ENCODE data around the gene FOXB2. TPM values are rescaled to one million over a fixed set of nuclear protein-coding genes. Genes with fewer than 3 reads are reported as not detected.

Gene FOXB2
- total RNA-seq, 1 donor from 2014 or later = not detected

- no peaks in the 10 kb centered on the region for H3K9me3 ChIP-seq
- H3K27me3 ChIP-seq = peaks cover 41% of the 10 kb centered on the region
- DNase-seq (ENCODE audit: extremely low spot score in 2 of 2) = no peak
- TF ChIP-seq POLR2AphosphoS5 (IDR thresholded peaks at IDR 0.05; ENCODE audit: insufficient read depth in 1 of 2, low read depth in 1 of 2) (no peak), POLR2A (IDR thresholded peaks at IDR 0.05) (no peak)
- TF ChIP-seq, protein P1, sequence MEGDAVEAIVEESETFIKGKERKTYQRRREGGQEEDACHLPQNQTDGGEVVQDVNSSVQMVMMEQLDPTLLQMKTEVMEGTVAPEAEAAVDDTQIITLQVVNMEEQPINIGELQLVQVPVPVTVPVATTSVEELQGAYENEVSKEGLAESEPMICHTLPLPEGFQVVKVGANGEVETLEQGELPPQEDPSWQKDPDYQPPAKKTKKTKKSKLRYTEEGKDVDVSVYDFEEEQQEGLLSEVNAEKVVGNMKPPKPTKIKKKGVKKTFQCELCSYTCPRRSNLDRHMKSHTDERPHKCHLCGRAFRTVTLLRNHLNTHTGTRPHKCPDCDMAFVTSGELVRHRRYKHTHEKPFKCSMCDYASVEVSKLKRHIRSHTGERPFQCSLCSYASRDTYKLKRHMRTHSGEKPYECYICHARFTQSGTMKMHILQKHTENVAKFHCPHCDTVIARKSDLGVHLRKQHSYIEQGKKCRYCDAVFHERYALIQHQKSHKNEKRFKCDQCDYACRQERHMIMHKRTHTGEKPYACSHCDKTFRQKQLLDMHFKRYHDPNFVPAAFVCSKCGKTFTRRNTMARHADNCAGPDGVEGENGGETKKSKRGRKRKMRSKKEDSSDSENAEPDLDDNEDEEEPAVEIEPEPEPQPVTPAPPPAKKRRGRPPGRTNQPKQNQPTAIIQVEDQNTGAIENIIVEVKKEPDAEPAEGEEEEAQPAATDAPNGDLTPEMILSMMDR (IDR thresholded peaks at IDR 0.05) = no peak
- H3K27ac ChIP-seq = no peak overlapping the region
- no peaks in the 10 kb centered on the region for H3K36me3 ChIP-seq
- intact Hi-C loops (cut with DNase I) = no loop called here
- H3K4me1 ChIP-seq = peaks cover 39% of the 10 kb centered on the region
- H3K4me3 ChIP-seq = peak overlapping the region in 1 of 2 donors; percentile 21
Observed at GRCh38 chr9:77018969-77019235, 553 bp upstream of the FOXB2 start.

- H3K27me3 ChIP-seq = peaks cover 39% of the 10 kb centered on the region
- no peak for DNase-seq (ENCODE audit: extremely low spot score in 2 of 2)
- H3K9me3 ChIP-seq = no peaks in the 10 kb centered on the region
- intact Hi-C loops (cut with DNase I) = no loop called here
- H3K4me3 ChIP-seq = peak overlapping the region in 1 of 2 donors; percentile 25
- H3K4me1 ChIP-seq = peaks cover 39% of the 10 kb centered on the region
- H3K27ac ChIP-seq = no peak overlapping the region
- no peaks in the 10 kb centered on the region for H3K36me3 ChIP-seq
- no peak for TF ChIP-seq POLR2AphosphoS5 (IDR thresholded peaks at IDR 0.05; ENCODE audit: insufficient read depth in 1 of 2, low read depth in 1 of 2)
- TF ChIP-seq POLR2A (IDR thresholded peaks at IDR 0.05) = no peak
Observed at GRCh38 chr9:77019926-77020412, 514 bp downstream of the FOXB2 start.

DNA sequence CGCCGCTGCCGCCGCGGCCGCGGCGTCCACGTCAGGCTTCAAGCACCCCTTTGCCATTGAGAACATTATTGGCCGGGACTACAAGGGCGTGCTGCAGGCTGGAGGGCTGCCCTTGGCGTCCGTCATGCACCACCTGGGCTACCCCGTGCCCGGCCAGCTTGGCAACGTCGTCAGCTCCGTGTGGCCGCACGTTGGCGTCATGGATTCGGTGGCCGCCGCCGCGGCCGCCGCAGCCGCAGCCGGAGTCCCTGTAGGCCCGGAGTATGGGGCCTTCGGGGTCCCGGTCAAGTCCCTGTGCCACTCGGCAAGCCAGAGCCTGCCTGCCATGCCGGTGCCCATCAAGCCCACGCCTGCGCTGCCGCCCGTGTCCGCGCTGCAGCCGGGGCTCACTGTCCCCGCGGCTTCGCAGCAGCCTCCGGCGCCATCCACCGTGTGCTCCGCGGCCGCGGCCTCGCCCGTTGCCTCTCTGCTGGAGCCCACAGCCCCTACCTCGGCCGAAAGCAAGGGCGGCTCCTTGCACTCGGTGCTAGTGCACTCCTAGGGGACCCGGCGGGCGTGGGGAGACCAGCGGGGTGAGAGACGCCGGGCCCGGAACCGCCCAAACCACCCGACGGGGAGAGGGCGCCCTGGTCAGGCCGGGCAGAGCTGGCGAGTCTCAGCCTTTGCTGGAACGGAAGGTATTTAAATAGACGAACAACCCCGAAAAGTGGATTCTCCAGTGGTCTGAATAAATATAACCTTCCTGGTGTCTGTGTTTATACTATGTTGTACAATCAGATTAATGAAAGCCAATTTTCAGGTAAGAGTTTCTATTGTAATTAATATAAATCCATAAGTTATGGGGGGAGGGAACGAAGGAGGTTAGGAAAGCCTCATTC lies 1.2 kb downstream of the FOXB2 start:
- H3K4me1 ChIP-seq = peaks cover 37% of the 10 kb centered on the region

DNA sequence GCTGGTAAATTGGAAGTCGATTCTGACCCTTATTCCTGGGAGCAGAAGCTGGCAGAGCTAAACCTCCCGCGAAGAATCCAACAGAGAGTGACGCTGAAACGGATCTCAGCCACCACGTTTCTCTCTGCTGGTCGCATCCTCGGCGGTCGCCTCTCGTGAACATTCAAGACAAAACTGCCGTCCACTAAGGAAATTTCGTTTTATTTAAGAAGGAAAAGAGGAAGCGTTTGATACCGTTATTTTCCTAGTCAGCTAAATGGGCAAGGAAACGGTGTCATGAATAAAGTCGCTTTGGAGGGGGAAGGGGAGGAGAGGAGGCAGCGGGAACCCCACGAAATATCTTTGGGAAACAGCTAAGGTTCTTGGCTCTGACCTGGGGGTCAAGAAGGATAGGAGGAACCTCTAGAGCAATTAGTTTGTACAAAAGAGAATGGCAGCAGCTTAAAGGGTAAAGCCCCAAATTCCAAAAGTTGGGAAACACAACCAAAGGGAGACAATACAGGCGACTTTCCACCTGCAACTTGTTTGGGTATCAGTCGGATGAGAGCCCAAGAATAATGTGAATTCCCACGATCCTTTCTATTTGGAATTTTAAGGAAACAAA lies 1.9 kb downstream of the FOXB2 start:
- Histone ChIP-seq H3K4me1 (peaks cover 30% of the 10 kb centered on the region), H3K27me3 (peaks cover 37% of the 10 kb centered on the region), H3K9me3 (no peaks in the 10 kb centered on the region), H3K4me3 (no peak overlapping the region), H3K27ac (no peak overlapping the region), H3K36me3 (no peaks in the 10 kb centered on the region)
- DNase-seq (ENCODE audit: extremely low spot score in 2 of 2) = no peak
- intact Hi-C loops (cut with DNase I) = no loop called here
- TF ChIP-seq POLR2AphosphoS5 (IDR thresholded peaks at IDR 0.05; ENCODE audit: insufficient read depth in 1 of 2, low read depth in 1 of 2) = no peak
- no peak for TF ChIP-seq POLR2A (IDR thresholded peaks at IDR 0.05)
- TF ChIP-seq, protein P1 (IDR thresholded peaks at IDR 0.05) = no peak

More for the DNA sequence above, 1.2 kb downstream of the FOXB2 start:
- TF ChIP-seq POLR2A (IDR thresholded peaks at IDR 0.05) = no peak
- TF ChIP-seq, protein P1 (IDR thresholded peaks at IDR 0.05) = no peak
- TF ChIP-seq POLR2AphosphoS5 (IDR thresholded peaks at IDR 0.05; ENCODE audit: insufficient read depth in 1 of 2, low read depth in 1 of 2) = no peak
- no peaks in the 10 kb centered on the region for H3K36me3 ChIP-seq
- peaks cover 37% of the 10 kb centered on the region for H3K27me3 ChIP-seq
- DNase-seq (ENCODE audit: extremely low spot score in 2 of 2) = no peak
- H3K9me3 ChIP-seq = no peaks in the 10 kb centered on the region
- H3K4me3 ChIP-seq = peak overlapping the region in 1 of 2 donors; percentile 25
- intact Hi-C loops (cut with DNase I) = no loop called here
- no peak overlapping the region for H3K27ac ChIP-seq

- H3K27me3 ChIP-seq = peaks cover 37% of the 10 kb centered on the region
- no peaks in the 10 kb centered on the region for H3K9me3 ChIP-seq
- no peaks in the 10 kb centered on the region for H3K36me3 ChIP-seq
- H3K27ac ChIP-seq = no peak overlapping the region
- DNase-seq (ENCODE audit: extremely low spot score in 2 of 2) = no peak
- TF ChIP-seq, protein P1 (IDR thresholded peaks at IDR 0.05) = no peak
- TF ChIP-seq POLR2AphosphoS5 (IDR thresholded peaks at IDR 0.05; ENCODE audit: insufficient read depth in 1 of 2, low read depth in 1 of 2) (no peak), POLR2A (IDR thresholded peaks at IDR 0.05) (no peak)
- intact Hi-C loops (cut with DNase I) = no loop called here
- peaks cover 28% of the 10 kb centered on the region for H3K4me1 ChIP-seq
- peak overlapping the region in 1 of 2 donors; percentile 9 for H3K4me3 ChIP-seq
Observed at GRCh38 chr9:77021922-77022782, 2.7 kb downstream of the FOXB2 start.

Data from vagina (tissue), 2 donors.